Right hindlimb (tissue), 1 donor: ENCODE measurements around the gene HTR1D.

Source experiments
- DNase-seq: peaks from one replicate; pipeline ENCODE4 v3.0.0-alpha.2; 2018

The HTR1D gene

GRCh38 chr1:23184212-23184934 is 32.9 kb downstream of the HTR1D start:
- peak; percentile 46 for DNase-seq

- no peak for DNase-seq
Observed at GRCh38 chr1:23179862-23180261, 37.4 kb downstream of the HTR1D start.

GRCh38 chr1:23178950-23179349 is 38.4 kb downstream of the HTR1D start:
- DNase-seq, result no peak

GRCh38 chr1:23178414-23178813 is 38.9 kb downstream of the HTR1D start:
- no peak for DNase-seq

GRCh38 chr1:23177438-23178380 is 39.6 kb downstream of the HTR1D start:
- peak; percentile 92 for DNase-seq

GRCh38 chr1:23177031-23177430 is 40.3 kb downstream of the HTR1D start:
- DNase-seq, result no peak

GRCh38 chr1:23174426-23175110 is 42.7 kb downstream of the HTR1D start:
- no peak for DNase-seq

GRCh38 chr1:23171181-23171755 is 46.0 kb downstream of the HTR1D start:
- DNase-seq, result no peak

- DNase-seq, result peak; percentile 67
Observed at GRCh38 chr1:23169727-23170335, 47.5 kb downstream of the HTR1D start.

GRCh38 chr1:23169195-23169575 is 48.1 kb downstream of the HTR1D start:
- no peak for DNase-seq

GRCh38 chr1:23168445-23169194 is 48.7 kb downstream of the HTR1D start, which contains the start of gene LUZP1:
TSS of gene LUZP1 (minus strand) at chr1:23168856.
- peak; percentile 92 for DNase-seq

- DNase-seq, result peak; percentile 57
Observed at GRCh38 chr1:23168079-23168444, 49.2 kb downstream of the HTR1D start.

GRCh38 chr1:23167353-23168078 is 49.8 kb downstream of the HTR1D start:
- peak; percentile 72 for DNase-seq

GRCh38 chr1:23166854-23167253 is 50.4 kb downstream of the HTR1D start:
- DNase-seq, result no peak

GRCh38 chr1:23163395-23163794 is 53.9 kb downstream of the HTR1D start:
- no peak for DNase-seq

GRCh38 chr1:23159963-23160877 is 57.1 kb downstream of the HTR1D start:
- no peak for DNase-seq

GRCh38 chr1:23156940-23157339 is 60.4 kb downstream of the HTR1D start:
- DNase-seq, result no peak

- DNase-seq, result no peak
Observed at GRCh38 chr1:23152966-23153684, 64.2 kb downstream of the HTR1D start.

GRCh38 chr1:23150742-23151141 is 66.6 kb downstream of the HTR1D start:
- DNase-seq, result no peak
